HG03060 (cell line): ENCODE results near the gene NANOGP8.
"Not testable (repeated sequence)": the region's sequence is repeated elsewhere in the genome, so short reads cannot be mapped to it uniquely, and the experiment has no call there.

Experiments
- ATAC-seq: cut with Tn5 transposase; IDR thresholded peaks from one replicate; pipeline ENCODE4 v1.9.1; 2021; ENCODE audit warnings: low read depth, moderate number of reproducible peaks; ENCODE audit not compliant: unreplicated experiment

The NANOGP8 gene

DNA sequence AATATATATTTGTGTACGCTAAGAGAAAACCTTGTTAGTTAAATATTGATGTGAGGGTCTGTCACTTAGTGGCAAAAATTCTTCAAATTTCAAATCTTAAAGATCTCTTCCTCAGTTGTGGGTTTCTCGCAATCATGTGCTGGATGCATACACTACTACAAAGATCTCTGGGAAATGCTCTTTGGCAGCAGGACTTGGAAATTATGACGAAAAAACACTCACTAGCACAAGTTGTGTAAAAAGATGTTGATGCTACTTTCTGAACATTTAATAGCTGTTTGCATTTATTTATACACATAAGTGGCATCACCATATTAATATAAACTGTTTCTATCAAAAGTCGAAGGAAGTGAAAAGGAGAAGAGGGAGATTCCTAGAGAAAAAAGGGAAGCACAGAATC lies 10.8 kb upstream of the NANOGP8 start:
- ATAC-seq: no peak

DNA sequence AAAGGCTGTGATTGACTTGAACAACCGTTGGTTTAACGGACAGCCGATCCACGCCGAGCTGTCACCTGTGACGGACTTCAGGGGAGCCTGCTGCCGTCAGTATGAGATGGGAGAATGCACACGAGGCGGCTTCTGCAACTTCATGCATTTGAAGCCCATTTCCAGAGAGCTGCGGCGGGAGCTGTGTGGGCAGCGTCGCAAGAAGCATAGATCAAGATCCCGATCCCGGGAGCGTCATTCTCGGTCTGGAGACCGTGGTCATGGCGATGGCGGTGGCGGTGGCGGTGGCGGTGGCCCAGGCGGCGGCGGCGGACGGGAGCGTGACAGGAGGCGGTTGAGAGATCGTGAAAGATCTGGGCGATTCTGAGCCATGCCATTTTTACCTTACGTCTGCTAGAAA lies 7.8 kb upstream of the NANOGP8 start:
- no peak for ATAC-seq

DNA sequence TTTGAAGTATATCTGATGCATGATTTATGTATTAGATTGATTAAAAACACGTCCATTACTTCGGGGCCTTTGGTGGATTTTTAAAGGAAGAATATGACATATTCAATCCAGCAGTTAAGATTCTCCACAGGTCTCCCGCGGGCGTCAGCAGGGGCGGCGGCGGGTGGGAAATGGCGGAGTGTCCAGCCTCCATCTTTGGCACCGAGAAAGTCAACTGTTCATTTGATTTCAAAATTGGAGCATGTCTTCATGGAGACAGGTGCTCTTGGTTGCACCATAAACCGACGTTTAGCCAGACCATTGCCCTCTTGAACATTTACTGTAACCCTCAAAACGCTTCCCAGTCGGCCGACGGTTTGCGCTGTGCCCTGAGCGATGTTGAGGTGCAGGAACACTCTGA lies 7.2 kb upstream of the NANOGP8 start:
- ATAC-seq: no peak

DNA sequence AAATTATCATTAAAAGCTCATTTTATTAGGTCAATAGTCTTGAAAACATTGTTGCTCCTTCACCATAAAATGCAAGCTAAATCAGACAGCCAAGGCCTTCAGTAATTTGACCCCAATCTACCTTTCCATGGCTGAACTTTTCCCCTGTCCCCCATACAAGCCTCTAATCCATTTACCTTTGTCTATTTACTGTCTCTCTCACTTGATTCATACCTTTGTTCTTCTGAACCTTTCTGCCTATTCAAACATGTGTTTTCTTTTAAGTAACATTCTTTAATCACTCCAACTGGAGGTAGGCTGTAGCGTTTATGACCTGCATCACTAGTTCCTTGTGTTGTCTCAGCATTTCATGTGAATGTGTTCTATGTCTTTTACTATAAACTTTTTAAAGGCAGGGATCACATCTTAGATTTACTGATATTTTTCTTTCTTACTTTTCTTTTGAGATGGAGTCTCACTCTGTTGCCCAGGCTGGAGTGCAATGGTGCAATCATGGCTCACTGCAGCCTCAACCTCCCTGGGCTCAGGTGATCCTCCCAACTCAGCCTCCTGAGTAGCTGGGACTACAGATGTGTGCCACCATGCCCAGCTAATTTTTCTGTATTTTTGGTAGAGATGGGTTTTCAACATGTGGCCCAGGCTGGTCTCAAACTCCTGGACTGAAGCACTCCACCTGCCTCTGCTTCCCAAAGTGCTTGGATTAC lies 5.2 kb upstream of the NANOGP8 start:
- ATAC-seq: no peak

DNA sequence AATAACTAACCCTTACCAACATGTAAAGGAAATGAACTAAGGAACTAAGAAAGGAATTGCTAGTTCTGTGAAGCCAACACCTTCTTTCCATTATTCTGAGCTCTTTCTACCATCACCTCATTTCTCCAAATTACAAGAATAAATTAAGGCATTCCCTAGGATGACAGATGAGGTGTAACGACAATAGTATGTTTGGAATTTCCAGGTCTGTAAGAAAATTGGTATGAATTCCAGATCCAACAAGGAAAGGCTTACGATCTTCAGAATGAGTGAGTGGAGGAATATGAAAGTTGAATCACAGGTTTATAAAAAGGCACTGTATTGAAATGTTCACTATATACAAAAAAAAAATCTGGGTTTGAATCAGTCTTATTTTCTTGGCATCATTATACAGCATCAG lies 4.5 kb upstream of the NANOGP8 start:
- no peak for ATAC-seq

DNA sequence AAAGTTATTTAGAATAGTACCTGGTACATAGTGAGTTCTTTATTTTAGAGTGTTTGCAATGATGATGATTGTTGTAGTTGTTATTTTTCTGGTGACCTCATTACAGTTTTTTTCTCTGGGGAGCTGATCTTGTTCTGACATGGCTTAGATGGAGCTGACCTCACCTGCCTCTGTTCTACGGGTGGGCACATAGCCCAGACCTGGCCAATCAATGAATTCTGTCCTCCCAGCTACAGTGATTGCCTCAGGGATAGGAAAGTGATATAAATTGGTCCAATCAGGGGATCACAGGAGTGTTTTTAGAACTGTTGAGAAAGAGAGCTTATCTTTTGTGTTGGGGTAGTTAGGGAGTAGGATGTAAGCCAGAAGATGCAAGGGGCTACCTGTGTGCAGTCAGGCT lies 3.2 kb upstream of the NANOGP8 start:
- no peak for ATAC-seq

DNA sequence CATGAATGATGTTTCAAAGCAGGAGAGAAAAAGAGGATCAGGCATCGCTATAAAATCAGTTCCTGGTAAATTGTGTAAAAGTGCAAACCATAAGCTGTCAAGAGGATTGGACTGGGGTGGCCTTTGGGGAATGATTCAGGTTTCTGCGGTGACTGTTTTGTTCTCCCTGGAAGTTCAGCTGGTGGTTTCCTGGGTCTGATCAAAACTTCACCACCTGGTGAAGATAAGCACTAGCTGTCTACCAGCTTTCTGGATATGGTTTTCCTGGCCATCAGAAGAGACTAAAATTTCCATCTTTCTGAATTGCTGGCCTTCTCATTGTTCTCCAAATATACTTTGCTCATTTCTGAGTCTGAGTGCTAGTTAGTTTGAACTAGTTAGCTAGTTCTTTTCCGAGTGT lies 2.7 kb upstream of the NANOGP8 start:
- ATAC-seq: no peak

DNA sequence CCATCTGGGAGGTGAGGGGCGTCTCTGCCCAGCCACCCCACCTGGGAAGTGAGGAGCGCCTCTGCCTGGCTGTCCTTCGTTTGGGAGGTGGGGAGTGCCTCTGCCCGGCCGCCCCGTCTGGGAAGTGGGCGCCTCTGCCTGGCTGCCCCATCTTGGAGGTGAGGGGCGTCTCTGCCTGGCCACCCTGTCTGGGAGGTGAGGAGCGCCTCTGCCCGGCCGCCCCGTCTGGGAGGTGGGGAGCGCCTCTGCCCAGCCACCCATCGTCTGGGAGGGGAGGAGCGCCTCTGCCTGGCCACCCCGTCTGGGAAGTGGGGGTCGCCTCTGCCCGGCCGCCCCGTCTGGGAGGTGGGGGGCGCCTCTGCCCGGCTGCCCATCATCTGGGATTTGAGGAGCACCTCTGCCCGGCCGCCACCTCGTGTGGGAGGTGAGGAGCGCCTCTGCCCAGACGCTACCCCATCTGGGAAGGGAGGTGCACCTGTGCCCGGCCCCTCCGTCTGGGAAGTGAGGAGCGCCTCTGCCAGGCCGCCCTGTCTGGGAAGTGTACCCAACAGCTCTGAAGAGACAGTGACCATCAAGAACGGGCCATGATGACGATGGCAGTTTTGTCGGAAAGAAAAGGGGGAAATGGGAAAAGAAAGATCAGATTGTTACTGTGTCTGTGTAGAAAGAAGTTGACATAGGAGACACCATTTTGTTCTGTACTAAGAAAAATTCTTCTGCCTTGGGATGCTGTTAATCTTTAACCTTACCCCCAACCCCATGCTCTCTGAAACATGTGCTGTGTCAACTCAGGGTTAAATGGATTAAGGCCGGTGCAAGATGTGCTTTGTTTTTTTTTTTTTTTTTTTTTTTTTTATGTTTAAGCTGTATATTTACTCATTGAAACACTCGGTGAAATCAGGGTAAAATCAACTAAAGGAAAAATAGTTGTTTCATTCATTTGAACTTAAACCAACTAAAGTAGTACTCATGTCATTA lies 2.4 kb downstream of the NANOGP8 start:
- ATAC-seq: not testable (repeated sequence)

DNA sequence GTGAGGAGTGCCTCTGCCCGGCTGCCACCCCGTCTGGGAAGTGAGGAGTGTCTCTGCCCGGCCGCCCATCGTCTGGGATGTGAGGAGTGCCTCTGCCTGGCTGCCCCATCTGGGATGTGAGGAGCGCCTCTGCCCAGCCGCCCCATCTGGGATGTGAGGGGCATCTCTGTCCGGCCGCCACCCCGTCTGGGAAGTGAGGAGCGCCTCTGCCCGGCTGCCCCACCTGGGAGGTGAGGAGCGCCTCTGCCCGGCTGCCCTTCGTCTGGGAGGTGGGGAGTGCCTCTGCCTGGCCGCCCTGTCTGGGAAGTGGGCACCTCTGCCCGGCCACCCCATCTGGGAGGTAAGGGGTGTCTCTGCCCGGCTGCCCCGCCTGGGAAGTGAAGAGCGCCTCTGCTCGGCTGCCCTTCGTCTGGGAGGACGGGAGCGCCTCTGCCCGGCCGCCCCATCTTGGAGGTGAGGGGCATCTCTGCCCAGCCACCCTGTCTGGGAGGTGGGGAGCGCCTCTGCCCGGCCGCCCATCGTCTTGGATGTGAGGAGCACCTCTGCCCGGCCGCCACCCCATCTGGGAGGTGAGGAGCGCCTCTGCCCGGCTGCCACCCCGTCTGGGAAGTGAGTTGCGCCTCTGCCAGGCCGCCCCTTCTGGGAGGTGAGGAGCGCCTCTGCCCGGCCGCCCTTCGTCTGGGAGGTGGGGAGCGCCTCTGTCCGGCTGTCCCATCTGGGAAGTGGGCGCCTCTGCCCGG lies 3.3 kb downstream of the NANOGP8 start:
- ATAC-seq: not testable (repeated sequence)

DNA sequence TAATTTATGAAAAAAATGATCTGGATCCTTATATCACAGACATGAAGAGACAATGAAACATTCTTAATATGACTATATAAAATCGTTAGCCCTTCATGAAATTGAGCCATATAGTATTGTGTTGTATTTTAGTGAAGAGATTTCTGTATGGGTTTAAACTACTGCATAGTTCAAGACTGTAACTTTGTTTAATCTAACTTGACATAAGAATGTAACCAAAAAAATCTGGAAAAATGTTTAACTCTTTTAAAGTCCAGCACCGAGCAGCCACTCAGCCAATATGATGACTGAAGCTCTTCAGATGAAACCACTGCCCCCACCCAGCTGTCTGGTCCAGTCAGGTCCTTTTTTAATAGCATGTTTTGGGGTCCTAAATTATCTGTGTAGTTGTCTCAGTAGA lies 4.9 kb downstream of the NANOGP8 start:
- no peak for ATAC-seq

DNA sequence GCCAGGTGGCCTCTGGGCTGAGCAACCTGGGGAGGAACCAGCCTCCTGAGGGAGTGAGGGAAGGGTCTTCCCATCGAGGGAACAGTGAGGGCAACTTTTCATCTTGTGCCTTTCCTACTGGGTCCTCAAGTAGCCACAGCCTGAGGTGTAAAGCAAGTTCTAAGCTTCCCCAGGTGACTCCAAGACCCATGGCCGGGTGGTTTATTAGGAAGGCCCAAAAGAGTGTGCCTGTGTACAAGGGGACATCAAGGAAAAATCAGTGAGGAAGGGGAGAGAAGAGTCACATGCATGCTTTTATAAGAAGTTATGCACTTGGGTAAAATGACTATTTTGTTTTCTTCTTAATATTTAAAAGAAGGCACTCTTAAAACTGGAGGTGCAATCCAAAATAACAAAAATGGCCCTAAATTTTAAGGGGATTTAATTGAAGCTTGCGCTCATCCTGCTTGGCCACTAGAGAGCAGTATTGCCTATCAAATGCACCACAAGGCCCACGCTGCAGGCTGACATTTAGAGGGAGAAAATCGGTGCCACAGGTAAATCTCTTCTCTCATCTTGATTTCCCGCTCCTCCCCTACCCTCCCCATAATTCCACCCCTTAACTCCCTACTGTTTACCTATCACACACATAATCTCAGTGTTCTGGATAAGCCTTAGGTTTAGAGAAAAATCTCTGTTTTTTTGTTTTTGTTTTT lies 6.7 kb downstream of the NANOGP8 start:
- no peak for ATAC-seq

DNA sequence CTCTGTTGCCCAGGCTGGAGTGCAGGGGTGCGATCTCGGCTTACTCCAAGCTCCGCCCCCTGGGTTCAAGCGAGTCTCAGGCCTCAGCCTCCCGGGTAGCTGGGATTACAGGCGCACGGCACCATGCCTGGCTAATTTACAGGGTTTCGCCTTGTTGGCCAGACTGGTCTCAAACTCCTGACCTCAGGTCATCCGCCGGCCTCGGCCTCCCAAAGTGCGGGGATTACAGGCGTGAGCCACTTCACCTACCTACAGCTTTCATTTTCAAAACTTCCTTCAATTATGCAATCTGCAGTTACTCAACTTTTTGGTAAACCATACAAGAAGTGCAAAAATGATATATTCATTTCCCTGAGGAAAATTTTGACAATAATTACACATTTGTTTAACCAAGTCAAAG lies 14.0 kb downstream of the NANOGP8 start:
- no peak for ATAC-seq

DNA sequence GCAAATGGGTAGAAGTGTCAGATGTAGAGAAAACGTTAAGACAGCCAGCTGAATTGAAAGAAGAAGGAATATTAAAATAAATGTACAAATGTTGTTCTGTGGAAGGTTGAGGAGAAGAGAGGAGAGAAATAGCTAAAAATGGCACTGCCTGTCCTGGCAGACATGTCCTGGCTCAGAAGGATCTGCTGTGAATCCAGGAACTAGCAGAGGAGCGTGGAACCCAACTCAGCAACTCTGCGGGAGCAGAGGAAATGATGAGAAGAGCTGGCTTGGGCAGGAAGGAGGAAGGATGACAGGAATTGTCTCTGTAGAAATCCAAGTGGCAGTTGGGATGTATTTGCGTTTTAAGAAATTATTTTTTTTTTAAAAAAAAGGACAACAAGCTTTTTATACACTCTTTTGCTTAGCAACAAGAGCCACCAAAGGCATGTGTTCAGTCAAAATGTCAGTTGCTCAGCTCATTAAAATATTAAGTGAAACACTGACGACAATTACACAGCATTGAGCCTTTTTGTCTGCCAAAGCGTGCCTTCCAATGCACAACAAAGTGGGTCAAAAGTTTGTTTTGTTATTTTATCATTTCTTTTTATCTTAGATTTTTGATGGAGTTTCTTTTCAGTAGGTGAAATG lies 16.1 kb downstream of the NANOGP8 start:
- ATAC-seq: no peak

DNA sequence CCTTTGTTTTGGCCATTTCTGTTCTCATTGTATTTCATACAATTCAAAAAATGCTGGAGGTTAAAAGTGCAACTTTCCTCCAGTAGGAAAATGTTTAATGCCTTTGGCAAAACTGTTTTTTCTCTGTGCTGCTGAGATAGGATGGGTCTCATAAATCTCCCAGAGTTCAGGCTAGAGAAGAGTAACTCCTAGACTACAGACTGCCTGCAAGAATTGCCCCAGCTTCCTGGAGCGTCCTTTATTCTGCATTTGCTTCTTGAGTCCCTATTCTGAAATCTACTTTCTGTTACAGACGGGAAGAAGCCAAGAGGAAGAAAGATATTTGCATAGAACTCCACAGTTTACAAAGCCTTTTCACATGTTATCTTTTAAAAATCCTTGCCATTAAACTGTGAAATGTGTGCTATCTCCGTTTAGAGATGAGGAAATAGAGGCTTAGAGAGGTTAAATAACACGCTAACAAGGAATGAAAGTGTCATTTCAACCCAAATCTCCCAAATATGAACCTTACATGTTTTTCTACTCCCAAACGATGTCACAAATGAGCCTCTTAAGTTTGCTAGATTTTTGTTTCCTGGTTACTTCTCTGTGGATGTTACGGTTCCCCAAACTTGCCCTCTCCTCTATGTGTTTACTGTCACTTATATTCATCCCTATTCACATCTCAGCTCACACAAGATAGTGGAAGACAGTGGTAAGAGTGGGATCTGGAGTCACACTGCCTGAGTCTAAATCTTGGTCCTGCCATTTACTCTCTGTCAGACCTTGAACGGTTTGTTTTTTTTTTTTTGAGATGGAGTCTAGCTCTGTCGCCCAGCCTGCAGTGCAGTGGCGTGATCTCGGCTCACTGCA lies 17.4 kb downstream of the NANOGP8 start:
- no peak for ATAC-seq

DNA sequence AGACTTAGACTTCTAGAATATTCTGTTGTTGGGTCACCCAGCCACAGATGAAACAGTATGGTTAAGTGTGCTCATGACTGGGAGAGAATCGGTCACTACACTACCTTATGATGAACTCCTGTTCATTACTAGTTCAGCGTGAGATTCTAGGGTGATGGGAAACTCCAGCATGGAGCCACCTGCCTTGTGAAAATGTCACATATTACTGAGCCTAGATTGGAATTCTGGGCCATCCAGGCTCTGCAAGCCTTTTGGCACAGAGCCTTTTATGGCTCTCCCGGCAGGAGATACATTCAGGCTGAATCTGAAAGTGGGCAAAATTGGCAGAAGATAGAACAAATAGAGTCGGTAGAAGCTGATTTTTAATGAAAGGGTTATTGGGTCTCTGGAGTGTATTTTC lies 19.0 kb downstream of the NANOGP8 start:
- ATAC-seq: no peak

DNA sequence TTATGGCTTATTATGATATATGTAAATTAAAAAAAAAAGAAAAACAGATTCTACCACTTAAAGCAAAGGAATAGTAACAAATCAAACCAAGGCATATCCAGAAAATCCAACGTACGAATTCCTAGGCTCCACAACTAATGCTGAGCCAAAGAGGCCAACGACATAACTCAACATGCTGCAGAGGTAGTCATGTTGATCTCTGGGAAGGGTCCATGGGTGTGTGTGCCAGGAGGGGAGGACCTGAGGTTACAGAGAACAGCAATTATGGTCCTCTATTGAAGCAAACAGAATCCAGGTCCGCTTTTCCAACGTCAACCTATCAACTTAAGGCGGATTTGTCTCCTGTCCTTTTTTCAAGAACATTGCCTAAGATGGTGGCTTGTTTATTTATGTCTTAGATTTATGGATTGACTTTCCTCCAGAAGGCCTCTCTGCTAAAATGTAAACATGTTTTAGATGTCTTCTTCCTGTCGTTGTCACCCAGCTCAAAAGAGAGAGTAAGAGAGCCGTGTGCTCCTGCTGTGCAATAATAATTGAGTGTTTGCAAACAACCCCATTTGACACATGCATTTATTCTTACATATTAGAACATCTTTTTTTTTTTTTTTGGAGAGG lies 20.4 kb downstream of the NANOGP8 start:
- ATAC-seq: no peak

DNA sequence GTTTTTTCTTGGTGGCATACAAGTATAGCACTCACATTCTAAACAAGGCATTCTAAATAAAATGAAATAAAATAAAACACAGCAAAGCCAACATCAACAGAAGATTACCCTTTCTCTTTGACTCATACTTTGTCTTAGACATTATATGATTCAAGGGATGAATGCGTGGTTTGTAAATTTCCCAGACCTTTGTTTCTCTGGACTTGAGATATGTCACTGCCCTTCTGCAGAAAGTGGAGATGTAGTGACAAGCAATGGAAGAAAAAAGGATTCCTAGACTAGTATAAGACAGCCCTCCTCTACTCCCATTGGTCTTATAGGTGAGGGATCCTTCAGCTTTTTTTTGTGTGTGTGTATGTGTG lies 22.4 kb downstream of the NANOGP8 start:
- no peak for ATAC-seq

DNA sequence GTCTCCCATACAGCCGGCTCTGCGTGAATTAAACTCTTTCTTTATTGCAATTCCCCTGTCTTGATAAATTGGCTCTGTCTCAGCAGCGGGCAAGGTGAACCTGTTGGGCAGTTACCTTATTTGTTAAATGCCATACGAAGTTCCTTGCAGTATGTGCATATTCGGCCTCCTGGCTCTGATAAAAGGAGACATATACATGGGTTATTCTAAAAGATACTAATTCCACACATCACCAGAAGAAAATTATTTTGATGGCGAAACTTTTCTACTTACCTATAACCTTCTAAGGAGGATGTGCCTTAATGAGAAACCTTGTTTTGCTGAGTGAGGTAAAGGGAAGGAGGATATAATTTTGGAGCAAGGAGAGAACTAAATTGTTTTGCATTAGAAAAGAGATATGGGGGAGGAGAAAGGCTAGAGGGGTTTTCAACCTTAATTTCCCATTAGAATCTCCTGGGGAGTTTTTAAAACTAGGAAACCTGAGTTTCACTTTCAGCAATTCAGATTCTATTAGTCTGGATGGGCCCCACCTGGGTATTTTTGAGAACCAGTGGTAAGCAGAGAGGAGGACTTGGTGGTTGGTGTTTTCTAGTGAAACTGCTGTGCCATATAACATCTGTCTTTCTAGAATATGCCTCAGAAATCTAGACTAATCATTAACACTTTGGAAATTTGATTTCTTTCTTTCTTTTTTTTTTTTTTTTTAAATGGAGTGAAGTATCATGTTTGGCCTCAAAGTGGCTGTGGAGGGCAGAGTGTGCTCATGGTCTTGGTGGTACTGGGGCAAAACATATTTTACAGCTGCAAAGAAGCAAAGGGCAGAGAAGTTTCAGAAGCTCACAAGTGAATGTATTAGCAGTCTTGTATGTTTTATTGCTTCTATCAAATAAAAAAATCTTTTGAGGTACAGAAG lies 23.0 kb downstream of the NANOGP8 start:
- ATAC-seq: peak; percentile 46
